ENCODE results near the gene IGFN1.

Gene IGFN1

GRCh38 chr1:201163707-201164106, 26.9 kb upstream of the IGFN1 start:
- no peak for DNase-seq (ENCODE audit: low read depth)

GRCh38 chr1:201164645-201165044, 26.0 kb upstream of the IGFN1 start:
- DNase-seq (ENCODE audit: low read depth) = no peak

GRCh38 chr1:201167041-201167991, 23.3 kb upstream of the IGFN1 start:
- DNase-seq (ENCODE audit: low read depth) = no peak

- no peak for DNase-seq (ENCODE audit: low read depth)
Observed at GRCh38 chr1:201169203-201169602, 21.4 kb upstream of the IGFN1 start.

- no peak for DNase-seq (ENCODE audit: low read depth)
Observed at GRCh38 chr1:201169971-201170532, 20.6 kb upstream of the IGFN1 start.

GRCh38 chr1:201170533-201171062, 20.0 kb upstream of the IGFN1 start:
- peak; percentile 21 for DNase-seq (ENCODE audit: low read depth)

- DNase-seq (ENCODE audit: low read depth) = peak; percentile 16
Observed at GRCh38 chr1:201171063-201172036, 19.3 kb upstream of the IGFN1 start.

- no peak for DNase-seq (ENCODE audit: low read depth)
Observed at GRCh38 chr1:201172326-201172725, 18.3 kb upstream of the IGFN1 start.

GRCh38 chr1:201172999-201173610, 17.5 kb upstream of the IGFN1 start:
- DNase-seq (ENCODE audit: low read depth) = no peak

- no peak for DNase-seq (ENCODE audit: low read depth)
Observed at GRCh38 chr1:201173736-201174135, 16.9 kb upstream of the IGFN1 start.

GRCh38 chr1:201175820-201176500, 14.7 kb upstream of the IGFN1 start:
- DNase-seq (ENCODE audit: low read depth) = no peak

- no peak for DNase-seq (ENCODE audit: low read depth)
Observed at GRCh38 chr1:201176940-201177339, 13.7 kb upstream of the IGFN1 start.

GRCh38 chr1:201178718-201179117, 11.9 kb upstream of the IGFN1 start:
- no peak for DNase-seq (ENCODE audit: low read depth)

GRCh38 chr1:201180141-201180540, 10.5 kb upstream of the IGFN1 start:
- DNase-seq (ENCODE audit: low read depth) = no peak

- no peak for DNase-seq (ENCODE audit: low read depth)
Observed at GRCh38 chr1:201180901-201181300, 9.7 kb upstream of the IGFN1 start.

- DNase-seq (ENCODE audit: low read depth) = no peak
Observed at GRCh38 chr1:201181323-201181722, 9.3 kb upstream of the IGFN1 start.

GRCh38 chr1:201181726-201182125, 8.9 kb upstream of the IGFN1 start:
- DNase-seq (ENCODE audit: low read depth) = no peak

- DNase-seq (ENCODE audit: low read depth) = no peak
Observed at GRCh38 chr1:201183209-201183608, 7.4 kb upstream of the IGFN1 start.

GRCh38 chr1:201183753-201184152, 6.9 kb upstream of the IGFN1 start:
- no peak for DNase-seq (ENCODE audit: low read depth)

GRCh38 chr1:201184307-201185122, 6.1 kb upstream of the IGFN1 start:
- no peak for DNase-seq (ENCODE audit: low read depth)
